Liver (tissue), 9 donors: Measurements from ENCODE around the gene NKX2-3. TPM values are rescaled to one million over a fixed set of nuclear protein-coding genes. Genes with fewer than 3 reads are reported as not detected.

Experiments used
- DNase-seq: peaks from one replicate; pipeline ENCODE4 v3.0.0-alpha.2; 2017; ENCODE audit warnings: low spot score
- H3K27ac ChIP-seq, 2 donors: one replicate each; pipeline ENCODE4 v1.7.0; 2013; ENCODE audit warnings: inconsistent platforms in 2 of 2, low read length in 2 of 2, control low read depth in 1 of 2, low read depth in 1 of 2, mild to moderate bottlenecking in 1 of 2
- H3K27me3 ChIP-seq, 4 donors: one replicate each; pipeline versions ENCODE4 v1.6.1 to v1.7.0; 2013; ENCODE audit warnings: low read length in 3 of 4, inconsistent platforms in 1 of 4, mild to moderate bottlenecking in 1 of 4, moderate library complexity in 1 of 4; ENCODE audit not compliant: control insufficient read depth in 4 of 4, insufficient read depth in 4 of 4
- H3K36me3 ChIP-seq, 4 donors: one replicate each; pipeline versions ENCODE4 v1.6.1 to v1.7.0; 2013; ENCODE audit warnings: low read length in 3 of 4, mild to moderate bottlenecking in 3 of 4, low read depth in 1 of 4, moderate library complexity in 1 of 4; ENCODE audit not compliant: control insufficient read depth in 4 of 4, insufficient read depth in 3 of 4
- H3K4me1 ChIP-seq, 4 donors: one replicate each; pipeline versions ENCODE4 v1.6.1 to v1.7.0; 2013; ENCODE audit warnings: low read length in 3 of 4, mild to moderate bottlenecking in 3 of 4, moderate library complexity in 1 of 4; ENCODE audit not compliant: control insufficient read depth in 4 of 4, insufficient read depth in 4 of 4
- H3K4me3 ChIP-seq, 3 donors: one replicate each; pipeline versions ENCODE4 v1.6.1 to v1.7.0; 2013; ENCODE audit warnings: low read length in 3 of 3, control low read depth in 1 of 3, low read depth in 1 of 3, mild to moderate bottlenecking in 1 of 3
- H3K9ac ChIP-seq, 2 donors: one replicate each; pipeline ENCODE4 v1.7.0; 2013; ENCODE audit warnings: low read length in 2 of 2, mild to moderate bottlenecking in 2 of 2, moderate library complexity in 2 of 2, control low read depth in 1 of 2, low read depth in 1 of 2
- H3K9me3 ChIP-seq, 4 donors: one replicate each; pipeline versions ENCODE4 v1.6.1 to v1.7.0; 2013; ENCODE audit warnings: low read length in 3 of 4; ENCODE audit not compliant: control insufficient read depth in 4 of 4
- ATF3 ChIP-seq: IDR thresholded peaks from 2 replicates; pipeline ENCODE4 v1.6.1; 2016; ENCODE audit warnings: antibody characterized with exemption
- EGR1 ChIP-seq, 2 donors: IDR thresholded peaks; 2 replicates each; pipeline ENCODE4 v1.6.1; 2016 to 2018; ENCODE audit warnings: antibody characterized with exemption in 2 of 2, low read depth in 2 of 2
- FOXA1 ChIP-seq: IDR thresholded peaks from 2 replicates; pipeline ENCODE4 v1.6.1; 2016; ENCODE audit warnings: antibody characterized with exemption
- FOXA2 ChIP-seq: IDR thresholded peaks from 2 replicates; pipeline ENCODE4 v1.6.1; 2016; ENCODE audit warnings: antibody characterized with exemption
- GABPA ChIP-seq, 2 donors: IDR thresholded peaks in 1 of 2; conservative IDR thresholded peaks in 1 of 2; 2 replicates each; pipeline ENCODE4 v1.6.1; 2016; ENCODE audit warnings: antibody characterized with exemption in 2 of 2, mild to moderate bottlenecking in 1 of 2, moderate library complexity in 1 of 2
- HNF4A ChIP-seq, 2 donors: conservative IDR thresholded peaks; 2 replicates each; pipeline ENCODE4 v1.6.1; 2016; ENCODE audit warnings: antibody characterized with exemption in 2 of 2, mild to moderate bottlenecking in 2 of 2
- HNF4G ChIP-seq: IDR thresholded peaks from 2 replicates; pipeline ENCODE4 v1.6.1; 2016; ENCODE audit warnings: antibody characterized with exemption
- MAX ChIP-seq: IDR thresholded peaks from 2 replicates; pipeline ENCODE4 v1.6.1; 2016; ENCODE audit warnings: antibody characterized with exemption
- RAD21 ChIP-seq, 2 donors: IDR thresholded peaks; 2 replicates each; pipeline ENCODE4 v1.6.1; 2016; ENCODE audit warnings: antibody characterized with exemption in 2 of 2, mild to moderate bottlenecking in 2 of 2
- REST ChIP-seq: IDR thresholded peaks from 2 replicates; pipeline ENCODE4 v1.6.1; 2016; ENCODE audit warnings: antibody characterized with exemption, mild to moderate bottlenecking
- SP1 ChIP-seq: IDR thresholded peaks from 2 replicates; pipeline ENCODE4 v1.6.1; 2018; ENCODE audit warnings: antibody characterized with exemption, mild to moderate bottlenecking
- TAF1 ChIP-seq: conservative IDR thresholded peaks from 2 replicates; pipeline ENCODE4 v1.6.1; 2016; ENCODE audit warnings: antibody characterized with exemption, mild to moderate bottlenecking
- ZBTB33 ChIP-seq: IDR thresholded peaks from 2 replicates; pipeline ENCODE4 v1.6.1; 2016; ENCODE audit warnings: antibody characterized with exemption
- WGBS: extraction: QIAGEN DNeasy Blood & Tissue Kit; methylation state at CpG from one replicate; pipeline ENCODE4 v1.1.7; 2013; 5-methylcytosine and 5-hydroxymethylcytosine counted together
- polyA plus RNA-seq, 2 donors: library from polyadenylated mRNA; stranded (reverse) in 1 of 2; unstranded in 1 of 2; fragments of 200-250 nt in 1 of 2; fragments of >200 nt in 1 of 2; fragmentation: Nextera tagmentation in 1 of 2; extraction: Ambion mirVana in 1 of 2; gene quantifications; one replicate each; pipeline versions ENCODE4 v1.2.1 to v1.2.3, GENCODE V29; 2013 to 2015
- total RNA-seq, 2 donors: library from RNA; depleted of rRNA; stranded (reverse); fragments of >200 nt; gene quantifications; one replicate each; pipeline ENCODE4 v1.2.3, GENCODE V29; 2014
- donor health status: healthy.
- donor health status: healthy.
- donor health status: healthy.
- donor health status: healthy.
- donor health status: healthy.

The NKX2-3 gene
- total and polyA plus RNA-seq, 4 donors = 0.06 to 0.09 TPM; not detected in 2

- no peak for TF ChIP-seq REST
- TF ChIP-seq GABPA (IDR thresholded peaks at IDR 0.05 in 1 of 2, conservative IDR thresholded peaks at IDR 0.05 in 1 of 2) = no peak
- TF ChIP-seq FOXA1 = no peak
Measured at GRCh38 chr10:99531026-99531695, 1.6 kb upstream of the NKX2-3 start (continued).

- DNase-seq = no peak
- H3K27me3 ChIP-seq = peaks cover 9 to 64% (median 35%) of the 10 kb centered on the region in 4 donors
- H3K36me3 ChIP-seq = no peaks in the 10 kb centered on the region
- TF ChIP-seq GABPA (IDR thresholded peaks at IDR 0.05 in 1 of 2, conservative IDR thresholded peaks at IDR 0.05 in 1 of 2) (no peak), HNF4A (conservative IDR thresholded peaks at IDR 0.05) (no peak), SP1 (no peak), ATF3 (no peak), MAX (no peak), HNF4G (no peak), ZBTB33 (no peak), TAF1 (no peak), RAD21 (IDR thresholded peaks at IDR 0.05) (no peak), EGR1 (IDR thresholded peaks at IDR 0.05; ENCODE audit: low read depth in 2 of 2) (no peak), FOXA2 (no peak)
- peaks cover 21 to 39% (median 22%) of the 10 kb centered on the region in 4 donors for H3K4me1 ChIP-seq
- H3K9ac ChIP-seq = no peak overlapping the region
- H3K27ac ChIP-seq = no peak overlapping the region
- no peak overlapping the region for H3K4me3 ChIP-seq
- H3K9me3 ChIP-seq = peaks cover 0 to 9% (median 0%) of the 10 kb centered on the region in 4 donors
- WGBS = 38% methylated on average over 25 of the region's 25 CpGs
Measured at GRCh38 chr10:99531696-99532593, 797 bp upstream of the NKX2-3 start.
